Endothelial cell (in vitro differentiated cells): ENCODE data around the gene LAPTM5. TPM values are rescaled to one million over a fixed set of nuclear protein-coding genes. Genes with fewer than 3 reads are reported as not detected.
A peak's percentile ranks its signal among the peaks of the same experiment; 100 is the strongest.

Experiments used
- DNase-seq: peaks from one replicate; pipeline ENCODE4 v3.0.0; 2021; ENCODE audit warnings: low spot score
- H3K27ac Mint-ChIP-seq: one replicate; pipeline ENCODE4 v1.8.0; 2021; ENCODE audit warnings: mixed read lengths, inconsistent platforms; ENCODE audit not compliant: unreplicated experiment
- H3K27me3 Mint-ChIP-seq: one replicate; pipeline ENCODE4 v1.8.0; 2021; ENCODE audit warnings: mild to moderate bottlenecking, moderate library complexity, mixed read lengths, inconsistent platforms; ENCODE audit not compliant: unreplicated experiment
- H3K36me3 Mint-ChIP-seq: one replicate; pipeline ENCODE4 v1.8.0; 2021; ENCODE audit warnings: mild to moderate bottlenecking, low read depth, mixed read lengths, inconsistent platforms; ENCODE audit not compliant: unreplicated experiment
- H3K4me1 Mint-ChIP-seq: one replicate; pipeline ENCODE4 v1.8.0; 2021; ENCODE audit warnings: mild to moderate bottlenecking, mixed read lengths, inconsistent platforms; ENCODE audit not compliant: unreplicated experiment
- H3K4me3 Mint-ChIP-seq: one replicate; pipeline ENCODE4 v1.8.0; 2021; ENCODE audit warnings: mild to moderate bottlenecking, mixed read lengths, inconsistent platforms; ENCODE audit not compliant: unreplicated experiment
- H3K9me3 Mint-ChIP-seq: one replicate; pipeline ENCODE4 v1.8.0; 2021; ENCODE audit warnings: mixed read lengths, inconsistent platforms; ENCODE audit not compliant: unreplicated experiment
- total RNA-seq: library from RNA; stranded (reverse); fragmentation: NEBNext Ultra II Directional; extraction: Animal tissue kit (Norgen Biotek cat#: 25700); gene quantifications from one replicate; pipeline ENCODE4 v1.2.1, GENCODE V29; 2021; ENCODE audit not compliant: unreplicated experiment
- TF ChIP-seq, protein P1 (sequence below): fragments of 200-600 bp; sonication (generic); IDR thresholded peaks from one replicate; pipeline ENCODE4 v1.5.0; 2021; ENCODE audit warnings: antibody characterized with exemption; ENCODE audit not compliant: unreplicated experiment

Gene LAPTM5
- total RNA-seq, 1 donor from 2014 or later: 80.5 TPM

DNA sequence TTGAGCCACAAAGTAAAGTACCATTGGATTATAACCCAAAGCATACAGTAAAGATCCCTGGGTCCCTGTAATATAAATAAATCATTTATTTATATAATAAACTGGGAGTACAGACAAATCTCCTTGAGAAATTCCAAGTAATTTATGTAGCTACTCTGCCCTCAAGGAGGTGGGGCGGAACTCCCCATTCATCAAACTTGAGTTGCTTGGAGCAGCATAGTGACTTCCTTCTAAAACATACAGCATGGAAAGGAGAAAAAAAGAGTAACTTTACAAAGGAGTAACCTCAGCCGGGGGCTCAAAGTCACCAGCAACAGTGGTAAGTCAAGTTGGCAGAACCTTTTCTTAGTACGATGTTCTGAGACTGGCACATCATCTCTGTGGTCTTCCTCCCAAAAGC is 4.5 kb downstream of the LAPTM5 start:
- Mint-ChIP-seq H3K27ac (peak overlapping the region; percentile 26), H3K4me1 (peaks cover 49% of the 10 kb centered on the region), H3K4me3 (no peak overlapping the region), H3K36me3 (peaks cover 6% of the 10 kb centered on the region), H3K27me3 (peaks cover 7% of the 10 kb centered on the region), H3K9me3 (no peaks in the 10 kb centered on the region)
- DNase-seq: no peak
- TF ChIP-seq, protein P1, sequence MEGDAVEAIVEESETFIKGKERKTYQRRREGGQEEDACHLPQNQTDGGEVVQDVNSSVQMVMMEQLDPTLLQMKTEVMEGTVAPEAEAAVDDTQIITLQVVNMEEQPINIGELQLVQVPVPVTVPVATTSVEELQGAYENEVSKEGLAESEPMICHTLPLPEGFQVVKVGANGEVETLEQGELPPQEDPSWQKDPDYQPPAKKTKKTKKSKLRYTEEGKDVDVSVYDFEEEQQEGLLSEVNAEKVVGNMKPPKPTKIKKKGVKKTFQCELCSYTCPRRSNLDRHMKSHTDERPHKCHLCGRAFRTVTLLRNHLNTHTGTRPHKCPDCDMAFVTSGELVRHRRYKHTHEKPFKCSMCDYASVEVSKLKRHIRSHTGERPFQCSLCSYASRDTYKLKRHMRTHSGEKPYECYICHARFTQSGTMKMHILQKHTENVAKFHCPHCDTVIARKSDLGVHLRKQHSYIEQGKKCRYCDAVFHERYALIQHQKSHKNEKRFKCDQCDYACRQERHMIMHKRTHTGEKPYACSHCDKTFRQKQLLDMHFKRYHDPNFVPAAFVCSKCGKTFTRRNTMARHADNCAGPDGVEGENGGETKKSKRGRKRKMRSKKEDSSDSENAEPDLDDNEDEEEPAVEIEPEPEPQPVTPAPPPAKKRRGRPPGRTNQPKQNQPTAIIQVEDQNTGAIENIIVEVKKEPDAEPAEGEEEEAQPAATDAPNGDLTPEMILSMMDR: no peak

GRCh38 chr1:30752651-30752908 is 5.0 kb downstream of the LAPTM5 start:
- Mint-ChIP-seq H3K4me3 (no peak overlapping the region), H3K27ac (no peak overlapping the region), H3K9me3 (no peaks in the 10 kb centered on the region), H3K4me1 (peaks cover 49% of the 10 kb centered on the region), H3K36me3 (peaks cover 6% of the 10 kb centered on the region), H3K27me3 (peaks cover 9% of the 10 kb centered on the region)
- TF ChIP-seq, protein P1: no peak
- DNase-seq: no peak

DNA sequence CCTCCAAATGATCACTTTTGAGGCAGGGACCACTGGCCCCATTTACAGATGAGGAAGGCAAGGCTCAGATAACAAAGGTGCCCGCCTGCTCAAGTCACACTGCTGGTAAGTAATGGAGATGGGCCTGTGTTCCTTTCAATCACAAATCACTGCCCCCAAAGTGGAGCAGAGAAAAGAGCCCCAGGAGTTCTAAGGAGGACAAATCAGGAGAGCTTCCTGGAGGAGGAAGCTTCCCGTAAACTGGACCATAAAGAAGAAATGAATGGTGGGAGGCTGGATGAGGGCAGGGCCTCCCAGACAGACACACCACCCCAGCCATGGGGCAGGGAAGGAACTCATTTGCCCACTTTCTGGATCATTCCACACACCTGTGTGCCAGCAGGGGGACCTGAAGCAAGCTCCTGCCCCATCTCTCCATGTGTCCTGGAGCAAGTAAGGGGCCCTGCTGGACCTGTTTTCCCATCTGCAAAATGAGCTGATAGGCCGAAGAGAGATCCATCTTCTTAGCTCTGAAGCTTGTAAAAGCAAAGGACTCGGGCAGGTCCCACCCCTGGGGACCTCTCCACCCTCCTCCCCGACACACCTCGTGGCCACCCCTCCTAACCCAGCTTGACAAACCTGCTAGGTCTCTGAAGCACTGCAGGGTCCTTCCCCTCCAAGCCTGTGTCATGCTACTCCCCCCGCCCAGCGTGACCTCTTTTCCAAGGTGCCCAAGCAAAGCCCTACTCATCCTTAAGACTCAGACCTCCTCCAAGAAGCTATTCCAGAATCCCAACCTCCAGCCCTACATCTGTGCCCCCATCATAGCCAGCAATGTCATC is 5.5 kb downstream of the LAPTM5 start:
- Mint-ChIP-seq H3K4me1 (peaks cover 47% of the 10 kb centered on the region), H3K4me3 (no peak overlapping the region)

DNA sequence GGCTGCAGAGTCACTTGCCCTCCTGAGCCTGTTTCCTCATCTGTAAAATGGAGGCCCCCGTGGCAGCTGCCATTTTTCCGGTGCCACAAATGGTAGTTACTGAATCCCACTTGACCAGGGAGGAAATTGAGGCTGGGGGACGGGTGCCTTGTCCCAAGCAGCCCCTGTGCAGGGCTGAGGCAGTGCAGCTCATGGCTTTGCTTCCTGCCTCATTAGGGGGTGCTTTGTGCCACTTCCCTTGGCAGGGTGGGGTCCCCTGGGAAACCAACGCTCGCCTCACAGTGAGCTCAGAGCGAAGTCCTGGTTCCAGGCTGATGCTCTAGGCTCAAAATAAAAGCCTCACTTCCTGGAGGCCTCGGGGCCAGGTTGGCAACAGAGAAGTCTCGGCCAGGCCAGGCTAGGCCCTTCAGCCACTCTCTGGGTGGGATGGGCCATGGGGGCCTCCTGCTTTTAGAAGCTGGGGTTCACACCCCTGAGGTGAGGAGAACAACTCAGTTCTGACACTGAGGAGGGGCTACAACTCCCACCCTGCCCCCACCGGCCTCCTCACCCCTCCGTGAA is 6.8 kb downstream of the LAPTM5 start:
- H3K27ac Mint-ChIP-seq: no peak overlapping the region
- TF ChIP-seq, protein P1: no peak
- no peak overlapping the region for H3K4me3 Mint-ChIP-seq

More for the DNA sequence above, 5.5 kb downstream of the LAPTM5 start:
- no peak for DNase-seq
- Mint-ChIP-seq H3K36me3 (peaks cover 7% of the 10 kb centered on the region), H3K27me3 (peaks cover 8% of the 10 kb centered on the region), H3K27ac (no peak overlapping the region), H3K9me3 (no peaks in the 10 kb centered on the region)
- TF ChIP-seq, protein P1: no peak

More for the DNA sequence above, 6.8 kb downstream of the LAPTM5 start:
- no peak for DNase-seq
- Mint-ChIP-seq H3K4me1 (peaks cover 43% of the 10 kb centered on the region), H3K27me3 (peaks cover 7% of the 10 kb centered on the region), H3K9me3 (no peaks in the 10 kb centered on the region), H3K36me3 (peaks cover 9% of the 10 kb centered on the region)
